GM21423 (cell line): Measurements from ENCODE around the gene NEAT1.
A peak's percentile ranks its signal among the peaks of the same experiment; 100 is the strongest.

ENCODE experiments used
- ATAC-seq: cut with Tn5 transposase; IDR thresholded peaks from one replicate; pipeline ENCODE4 v1.9.1; 2021; ENCODE audit warnings: mild to moderate bottlenecking, moderate library complexity; ENCODE audit not compliant: unreplicated experiment

The NEAT1 gene

GRCh38 chr11:65478388-65479183 lies 56.0 kb downstream of the NEAT1 start:
- no peak for ATAC-seq

DNA sequence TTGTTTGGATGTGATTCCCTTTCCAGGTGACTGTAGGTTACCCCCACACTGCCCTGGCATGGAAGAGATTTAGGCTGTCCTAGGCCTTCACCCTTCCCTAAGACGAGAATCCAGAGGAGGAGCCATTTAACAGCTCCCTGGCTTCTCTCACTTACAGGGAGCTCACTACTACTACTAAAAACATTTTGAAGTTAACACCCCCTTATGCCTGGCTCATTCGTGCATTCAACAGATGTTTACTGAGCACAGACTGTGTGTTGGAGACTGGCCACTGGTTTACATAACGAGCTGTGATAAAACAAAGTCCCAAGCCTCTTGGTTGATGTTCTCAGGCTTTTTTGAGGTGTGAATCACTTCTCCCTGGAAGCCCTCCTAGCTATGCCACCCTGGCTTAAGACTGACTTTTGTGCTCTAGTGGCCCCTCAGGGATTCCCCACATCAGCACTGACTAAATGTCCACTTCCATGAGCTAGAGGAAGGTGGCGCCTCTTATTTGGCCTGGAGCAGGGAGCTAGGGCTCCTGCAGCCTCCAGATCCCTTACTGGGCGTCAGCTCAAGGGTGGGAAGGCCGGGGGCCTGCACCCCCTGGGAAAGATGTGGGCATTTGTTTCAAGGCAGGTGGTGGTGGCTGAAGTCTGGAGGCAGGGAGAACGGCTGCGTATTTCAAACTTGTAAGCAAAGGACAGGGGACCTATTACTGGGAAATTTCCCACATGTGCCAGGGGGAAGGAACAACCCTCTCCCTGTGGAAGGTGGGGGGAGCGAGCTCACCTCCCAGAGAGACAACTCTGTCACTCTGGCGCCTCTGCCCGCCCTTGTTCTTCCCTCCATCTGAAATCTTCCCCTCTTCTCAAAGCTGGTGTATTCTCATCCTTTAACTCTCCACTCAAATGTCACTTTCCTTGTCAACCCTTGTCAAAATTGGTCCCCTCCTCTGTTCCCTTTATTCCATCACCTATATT lies 56.9 kb downstream of the NEAT1 start:
- ATAC-seq, result no peak

- no peak for ATAC-seq
These were observed 59.8 kb downstream of the NEAT1 start for GRCh38 chr11:65482306-65482850.

DNA sequence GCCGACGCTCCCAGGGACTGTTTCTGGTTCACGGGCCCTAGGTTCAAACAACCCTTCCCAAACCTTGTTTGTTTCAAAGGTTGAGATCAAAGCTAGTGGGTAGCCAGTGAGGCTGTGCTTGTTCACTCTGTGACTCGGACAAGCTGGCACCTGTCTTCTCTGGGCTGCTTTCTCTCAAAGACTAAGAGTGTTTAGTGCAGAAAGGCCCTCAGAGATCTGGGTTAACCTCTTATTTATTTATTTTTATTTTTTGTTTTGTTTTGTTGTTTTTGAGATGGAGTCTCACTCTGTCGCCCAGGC lies 63.3 kb downstream of the NEAT1 start:
- no peak for ATAC-seq

DNA sequence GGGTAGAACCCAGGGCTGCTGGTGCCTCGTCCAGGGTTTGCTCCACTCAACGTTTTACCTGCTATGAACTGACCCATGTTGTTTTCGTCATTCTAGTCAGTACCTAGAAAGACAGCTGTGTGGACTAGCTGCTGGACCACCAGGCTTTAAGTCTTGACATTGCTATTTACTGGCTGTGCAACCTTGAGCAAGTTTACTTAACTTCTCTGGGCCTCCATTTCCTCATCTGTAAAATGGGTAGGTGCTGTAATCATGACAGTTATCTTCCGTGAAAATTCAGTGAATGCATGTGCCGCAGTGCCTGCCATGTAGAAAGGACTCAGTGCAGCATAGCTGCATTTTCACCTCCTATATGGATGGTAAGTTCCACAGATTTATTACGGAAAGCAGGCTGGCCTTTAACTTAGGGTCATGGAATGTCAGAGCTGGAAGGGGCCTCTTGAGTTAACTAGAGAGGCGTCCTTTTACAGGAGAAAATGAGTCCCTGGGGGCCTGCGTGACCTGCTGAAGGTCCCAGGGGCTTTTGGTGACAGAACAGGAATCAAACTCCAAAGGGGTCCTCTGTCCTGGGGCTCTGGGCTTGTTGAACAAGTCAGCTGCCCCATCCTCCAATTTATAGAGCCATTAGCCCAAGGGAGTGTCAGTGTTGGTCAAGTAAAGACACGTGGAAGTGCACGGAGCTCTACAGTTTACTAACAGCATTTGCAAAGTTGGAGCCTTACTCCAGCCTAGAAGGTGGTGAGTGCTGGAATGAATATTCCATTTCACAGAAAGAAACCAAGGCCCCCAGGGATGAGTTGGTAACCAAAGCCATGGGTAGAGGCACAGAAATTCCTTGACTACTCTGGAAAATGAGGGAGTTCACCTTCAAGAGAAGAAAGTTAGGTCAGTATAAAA lies 64.2 kb downstream of the NEAT1 start:
- no peak for ATAC-seq

- ATAC-seq, result peak; percentile 60
These were observed 65.1 kb downstream of the NEAT1 start for GRCh38 chr11:65487467-65488272.

GRCh38 chr11:65488273-65489034 lies 65.9 kb downstream of the NEAT1 start:
- ATAC-seq, result no peak

GRCh38 chr11:65489035-65489705 lies 66.6 kb downstream of the NEAT1 start:
- ATAC-seq, result no peak

- ATAC-seq, result no peak
These were observed 67.2 kb downstream of the NEAT1 start for GRCh38 chr11:65489706-65490320.

- ATAC-seq, result no peak
These were observed 68.5 kb downstream of the NEAT1 start for GRCh38 chr11:65491163-65491465.

GRCh38 chr11:65491614-65492386 lies 69.2 kb downstream of the NEAT1 start:
- no peak for ATAC-seq

DNA sequence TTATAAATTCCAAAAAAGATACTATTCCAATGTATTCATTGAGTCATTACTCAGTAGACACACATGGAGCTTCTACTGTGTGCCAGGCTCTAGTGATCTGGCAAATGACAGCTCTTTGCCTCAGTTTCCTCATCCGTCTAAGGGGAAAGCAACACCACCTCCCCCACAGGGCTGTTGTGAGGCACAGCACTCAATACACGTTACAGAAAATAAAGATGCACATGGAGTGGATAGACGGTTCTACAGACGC lies 69.7 kb downstream of the NEAT1 start:
- no peak for ATAC-seq

DNA sequence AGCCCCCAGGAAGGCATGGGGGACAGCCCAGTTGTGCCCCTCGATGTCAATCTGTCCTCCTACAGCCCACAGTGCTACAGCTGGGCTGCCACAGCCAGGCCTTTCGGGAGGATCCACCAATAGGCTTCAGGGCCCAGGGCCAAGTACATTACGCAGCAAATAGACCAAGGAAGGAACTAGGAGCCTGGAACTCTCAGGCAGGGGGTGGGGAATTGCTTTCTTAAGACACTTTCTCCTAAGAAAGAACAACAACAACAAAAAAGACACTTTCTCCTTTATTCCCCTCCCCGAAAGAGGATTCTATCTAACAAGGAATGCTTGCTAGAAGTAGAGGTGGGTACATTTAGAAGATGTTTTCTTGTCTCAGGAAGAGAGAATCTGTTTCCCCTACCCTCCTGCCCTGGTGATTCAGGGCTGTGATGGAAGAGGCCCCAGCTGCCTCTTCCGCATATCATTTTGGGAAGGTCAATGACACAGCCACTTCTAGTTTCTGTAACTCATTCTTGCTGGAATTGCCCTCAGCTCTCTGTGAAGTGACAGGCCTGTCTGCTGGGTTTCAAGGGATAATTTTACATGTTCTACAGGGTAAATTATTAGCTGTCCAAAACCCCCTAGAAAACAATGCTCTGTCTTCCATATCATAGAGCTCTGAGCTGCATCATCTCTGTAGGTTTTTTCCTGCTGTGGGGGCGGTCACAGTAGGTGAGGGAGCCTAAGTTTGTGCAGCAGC lies 70.2 kb downstream of the NEAT1 start:
- ATAC-seq, result no peak

- no peak for ATAC-seq
These were observed 71.0 kb downstream of the NEAT1 start for GRCh38 chr11:65493367-65494176.
